Hematopoietic multipotent progenitor cell treated with erythropoietin and hydrocortisone succinate and interleukin-3 and kit ligand, for 4 days (in vitro differentiated cells): ENCODE data around the gene ANKLE1.
"Not testable (repeated sequence)": the region's sequence is repeated elsewhere in the genome, so short reads cannot be mapped to it uniquely, and the experiment has no call there.

ENCODE experiments used
- DNase-seq: peaks from one replicate; pipeline ENCODE4 v3.0.0-alpha.2; 2015

ANKLE1 gene

DNA sequence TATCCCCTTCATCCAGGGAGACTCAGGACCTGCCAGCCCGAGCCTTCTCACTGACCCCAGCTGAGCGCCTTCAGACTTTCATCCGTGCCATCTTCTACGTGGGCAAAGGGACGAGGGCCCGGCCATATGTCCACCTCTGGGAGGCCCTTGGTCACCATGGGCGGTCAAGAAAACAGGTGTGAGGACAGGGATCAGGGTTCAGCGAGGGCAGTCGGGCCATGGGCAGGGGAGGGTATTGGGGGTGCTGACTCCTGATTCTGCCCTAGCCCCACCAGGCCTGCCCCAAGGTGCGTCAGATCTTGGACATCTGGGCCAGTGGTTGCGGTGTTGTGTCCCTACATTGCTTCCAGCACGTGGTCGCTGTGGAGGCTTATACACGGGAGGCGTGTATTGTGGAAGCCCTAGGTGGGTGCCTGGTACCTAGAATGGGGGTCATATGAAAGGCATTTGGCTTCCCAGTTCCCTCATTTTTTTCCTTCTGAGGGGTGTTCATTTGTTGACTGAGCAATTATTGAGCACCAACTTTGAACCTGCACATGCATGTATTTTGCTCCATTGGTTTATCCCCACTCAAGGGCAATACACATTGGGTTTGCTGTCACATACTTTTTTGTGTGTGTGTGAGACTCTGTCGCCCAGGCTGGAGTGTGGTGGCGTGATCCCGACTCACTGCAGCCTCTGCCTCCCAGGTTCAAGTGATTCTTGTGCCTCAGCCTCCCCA is 3.9 kb downstream of the ANKLE1 start:
- DNase-seq: no peak

DNA sequence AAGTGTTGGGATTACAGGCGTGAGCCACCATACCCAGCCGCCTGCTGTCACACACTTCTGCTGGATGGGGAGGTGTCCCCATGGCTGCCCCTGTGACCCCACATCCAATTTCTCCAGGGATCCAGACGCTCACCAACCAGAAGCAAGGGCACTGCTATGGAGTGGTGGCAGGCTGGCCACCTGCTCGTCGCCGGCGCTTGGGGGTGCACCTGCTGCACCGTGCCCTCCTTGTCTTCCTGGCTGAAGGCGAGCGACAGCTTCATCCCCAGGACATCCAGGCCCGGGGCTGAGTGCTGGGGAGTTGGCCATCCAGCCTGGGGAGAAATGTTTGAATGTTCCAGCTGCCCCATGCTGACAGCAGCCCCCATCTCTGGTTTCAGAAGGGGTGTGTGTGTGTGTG is 4.6 kb downstream of the ANKLE1 start:
- DNase-seq: no peak

- DNase-seq: no peak
Observed at GRCh38 chr19:17286752-17287151, 5.1 kb downstream of the ANKLE1 start.

DNA sequence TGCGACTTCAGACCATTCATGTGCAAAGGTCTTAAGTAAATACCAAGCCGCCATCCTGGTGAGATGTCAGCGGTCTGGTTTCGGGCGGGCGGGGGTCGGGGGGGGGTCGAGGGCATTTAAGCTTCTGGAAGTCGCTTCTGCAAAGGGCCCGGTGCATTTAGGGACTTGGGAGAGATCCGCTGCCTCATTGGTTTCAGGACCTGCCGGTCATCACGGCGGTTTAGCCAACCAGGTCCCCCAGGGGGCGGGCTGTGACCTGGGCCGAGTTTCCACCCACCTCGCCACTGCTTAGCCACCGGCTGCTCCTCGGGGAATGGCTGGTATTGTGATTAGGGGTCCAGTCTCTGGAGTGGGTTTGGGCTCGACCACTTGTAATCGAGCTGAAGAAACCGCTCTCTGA is 7.8 kb downstream of the ANKLE1 start:
- peak; percentile 93 for DNase-seq

GRCh38 chr19:17292301-17293074 is 10.8 kb downstream of the ANKLE1 start:
- DNase-seq: peak; percentile 95

- no peak for DNase-seq
Observed at GRCh38 chr19:17293605-17294004, 11.9 kb downstream of the ANKLE1 start.

GRCh38 chr19:17294051-17294891 is 12.6 kb downstream of the ANKLE1 start:
- peak; percentile 71 for DNase-seq

DNA sequence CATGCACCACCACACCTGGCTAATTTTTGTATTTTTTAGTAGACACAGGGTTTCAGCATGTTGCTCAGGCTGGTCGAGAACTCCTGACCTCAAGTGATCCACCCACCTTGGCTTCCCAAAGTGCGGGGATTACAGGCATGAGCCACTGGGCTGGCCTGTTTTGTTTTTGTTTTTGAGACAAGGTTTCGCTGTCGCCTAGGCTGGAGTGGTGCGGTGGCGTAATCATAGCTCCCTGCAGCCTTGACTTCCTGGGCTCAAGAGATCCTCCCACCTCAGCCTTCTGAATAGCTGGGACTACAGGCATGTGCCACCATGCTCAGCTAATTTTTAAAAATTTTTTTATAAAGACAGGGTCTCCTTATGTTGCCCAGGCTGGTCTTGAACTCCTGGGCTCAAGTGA is 13.8 kb downstream of the ANKLE1 start:
- DNase-seq: not testable (repeated sequence)

DNA sequence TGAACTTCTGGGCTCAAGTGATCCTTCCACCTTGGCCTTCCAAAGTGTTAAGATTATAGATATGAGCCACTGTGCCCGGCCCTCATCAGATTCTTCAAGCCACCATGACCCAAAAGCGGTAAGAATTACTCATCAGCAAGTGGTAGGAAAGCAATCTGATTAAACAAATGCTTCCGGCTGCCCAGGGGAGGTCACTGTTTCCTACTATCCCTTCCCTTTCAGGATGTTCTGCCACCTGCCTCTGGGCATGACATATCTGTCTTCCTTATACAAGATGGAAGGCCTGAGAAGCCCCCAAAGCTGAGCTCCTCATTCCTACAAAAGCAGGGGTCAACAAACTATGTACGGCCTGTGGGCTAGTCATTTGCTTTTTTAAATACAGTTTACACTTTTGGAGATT is 14.6 kb downstream of the ANKLE1 start:
- peak; percentile 62 for DNase-seq

- DNase-seq: no peak
Observed at GRCh38 chr19:17296976-17297375, 15.3 kb downstream of the ANKLE1 start.

DNA sequence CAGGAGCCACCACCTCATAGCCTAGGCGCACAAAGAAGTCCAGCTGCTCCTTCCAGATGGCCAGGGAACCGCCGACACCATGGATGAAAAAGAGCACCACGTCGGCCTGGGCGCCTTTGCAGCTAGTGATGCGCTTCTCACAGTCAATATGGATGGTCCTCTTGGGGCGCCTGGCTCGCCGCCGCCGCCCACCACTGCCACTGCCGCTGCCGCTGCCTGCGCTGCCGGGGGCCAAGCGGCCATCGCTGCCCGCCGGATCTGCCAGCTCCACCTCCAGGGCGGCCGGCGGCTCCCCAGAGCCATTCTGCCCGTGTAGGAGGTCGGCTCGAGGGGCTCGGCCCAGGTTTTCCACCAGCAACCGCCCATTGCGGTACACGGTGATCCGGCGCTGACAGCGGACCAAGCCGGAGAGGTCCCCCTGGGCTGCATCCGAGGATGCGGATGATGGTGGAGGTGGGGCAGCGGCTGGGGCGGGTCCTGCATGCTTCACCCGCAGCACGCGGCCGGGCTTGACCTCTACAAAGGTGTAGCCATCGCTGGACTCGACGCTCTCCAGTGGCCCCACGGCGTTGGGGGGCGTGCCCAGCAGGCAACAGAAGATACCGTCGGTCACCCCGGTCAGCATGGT is 19.4 kb downstream of the ANKLE1 start:
- no peak for DNase-seq

GRCh38 chr19:17302391-17303166 is 20.9 kb downstream of the ANKLE1 start:
- peak; percentile 59 for DNase-seq

- DNase-seq: peak; percentile 98
Observed at GRCh38 chr19:17303167-17303939, 21.7 kb downstream of the ANKLE1 start, which contains the start of gene ABHD8. TSS of gene ABHD8 (minus strand) at chr19:17303425. CDS start at chr19:17301616, 1,809 bp downstream.

DNA sequence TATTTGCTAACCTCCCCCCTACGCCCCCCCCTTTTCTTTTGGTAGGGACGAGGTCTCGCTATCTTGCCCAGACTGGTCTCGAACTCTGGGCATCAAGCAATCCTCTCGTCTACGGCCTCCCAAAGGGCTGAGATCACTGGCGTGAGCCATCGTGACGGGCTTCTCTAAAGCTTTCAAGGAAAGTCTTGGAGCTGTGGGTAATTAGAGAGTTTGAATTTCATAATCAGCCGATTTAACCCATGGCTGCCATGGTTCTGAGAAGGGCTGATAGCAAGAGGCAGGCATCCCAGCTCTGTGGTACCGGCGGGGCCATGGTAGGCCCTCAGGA is 22.2 kb downstream of the ANKLE1 start:
- DNase-seq: no peak

- DNase-seq: no peak
Observed at GRCh38 chr19:17304386-17305215, 22.9 kb downstream of the ANKLE1 start.

- no peak for DNase-seq
Observed at GRCh38 chr19:17305216-17305516, 23.5 kb downstream of the ANKLE1 start.

DNA sequence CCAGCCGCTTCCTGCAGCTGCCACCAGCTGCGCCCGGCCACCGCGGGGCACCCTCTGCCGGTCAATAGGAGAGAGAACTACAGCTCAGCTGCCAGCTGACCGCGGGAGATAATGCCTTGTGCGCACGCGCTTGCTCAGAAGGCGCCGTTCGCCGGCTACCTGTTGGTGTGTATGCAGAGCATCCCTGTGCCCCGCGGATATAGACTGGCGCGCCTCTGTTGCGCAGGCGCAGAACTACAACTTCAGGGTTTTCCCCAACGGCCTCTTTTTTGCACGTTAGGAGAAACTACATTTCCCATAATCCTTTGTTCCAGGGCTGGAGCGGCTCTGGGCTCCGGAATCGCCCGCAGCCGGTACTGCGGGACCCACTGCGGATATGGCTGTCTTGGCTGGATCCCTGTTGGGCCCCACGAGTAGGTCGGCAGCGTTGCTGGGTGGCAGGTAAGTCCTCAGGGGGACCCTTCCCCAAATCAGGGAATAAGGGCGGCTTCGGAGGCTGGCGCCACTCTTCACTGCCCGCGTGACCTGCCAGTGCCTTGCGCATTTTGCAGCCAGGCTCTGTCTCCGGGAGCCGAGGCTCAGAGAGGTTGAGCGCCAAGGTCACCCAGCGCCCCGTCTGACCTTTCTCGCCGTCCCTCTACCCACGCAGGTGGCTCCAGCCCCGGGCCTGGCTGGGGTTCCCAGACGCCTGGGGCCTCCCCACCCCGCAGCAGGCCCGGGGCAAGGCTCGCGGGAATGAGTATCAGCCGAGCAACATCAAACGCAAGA is 24.0 kb downstream of the ANKLE1 start, which contains the start of gene MRPL34:
Gene MRPL34, plus strand, starts transcription at position 356 of the 768 bp plus-strand sequence. Its CDS starts 21 bp downstream, at position 377.
- peak; percentile 100 for DNase-seq

GRCh38 chr19:17306285-17306714 is 24.6 kb downstream of the ANKLE1 start:
- no peak for DNase-seq

- no peak for DNase-seq
Observed at GRCh38 chr19:17307876-17308377, 26.2 kb downstream of the ANKLE1 start.
